Parathyroid adenoma (tissue), 2 donors: ENCODE measurements around the gene AP4M1.
A peak's percentile ranks its signal among the peaks of the same experiment; 100 is the strongest.

ENCODE experiments used
- H2AFZ ChIP-seq: fragments of 300-600 bp; sonication (generic); one replicate; pipeline ENCODE4 v1.7.0; 2017; ENCODE audit warnings: antibody characterized with exemption, mild to moderate bottlenecking
- H3K27ac ChIP-seq: fragments of 300-600 bp; sonication (generic); one replicate; pipeline ENCODE4 v1.7.0; 2017
- H3K27me3 ChIP-seq: fragments of 300-600 bp; sonication (generic); one replicate; pipeline ENCODE4 v1.7.0; 2017; ENCODE audit warnings: low read length; ENCODE audit not compliant: control insufficient read depth, insufficient read depth
- H3K36me3 ChIP-seq: fragments of 300-600 bp; sonication (generic); one replicate; pipeline ENCODE4 v1.7.0; 2017; ENCODE audit warnings: low read length; ENCODE audit not compliant: control insufficient read depth, insufficient read depth
- H3K4me1 ChIP-seq: fragments of 300-600 bp; sonication (generic); one replicate; pipeline ENCODE4 v1.7.0; 2017; ENCODE audit warnings: control low read depth
- H3K4me2 ChIP-seq: fragments of 300-600 bp; sonication (generic); one replicate; pipeline ENCODE4 v1.7.0; 2017; ENCODE audit warnings: low read length
- H3K4me3 ChIP-seq: fragments of 300-600 bp; sonication (generic); one replicate; pipeline ENCODE4 v1.7.0; 2017; ENCODE audit warnings: low read depth, low read length
- H3K79me2 ChIP-seq: fragments of 300-600 bp; sonication (generic); one replicate; pipeline ENCODE4 v1.7.0; 2017; ENCODE audit warnings: control low read depth
- H3K9ac ChIP-seq: fragments of 300-600 bp; sonication (generic); one replicate; pipeline ENCODE4 v1.7.0; 2017; ENCODE audit warnings: mild to moderate bottlenecking
- H3K9me3 ChIP-seq: fragments of 300-600 bp; sonication (generic); one replicate; pipeline ENCODE4 v1.7.0; 2017; ENCODE audit warnings: low read length; ENCODE audit not compliant: control insufficient read depth
- TF ChIP-seq, protein P1 (sequence below): fragments of 300-600 bp; sonication (generic); IDR thresholded peaks from one replicate; pipeline ENCODE4 v1.7.0; 2017; ENCODE audit warnings: antibody characterized with exemption, mild to moderate bottlenecking
- donor health status: primary hyperparathyroidism.

Gene AP4M1

DNA sequence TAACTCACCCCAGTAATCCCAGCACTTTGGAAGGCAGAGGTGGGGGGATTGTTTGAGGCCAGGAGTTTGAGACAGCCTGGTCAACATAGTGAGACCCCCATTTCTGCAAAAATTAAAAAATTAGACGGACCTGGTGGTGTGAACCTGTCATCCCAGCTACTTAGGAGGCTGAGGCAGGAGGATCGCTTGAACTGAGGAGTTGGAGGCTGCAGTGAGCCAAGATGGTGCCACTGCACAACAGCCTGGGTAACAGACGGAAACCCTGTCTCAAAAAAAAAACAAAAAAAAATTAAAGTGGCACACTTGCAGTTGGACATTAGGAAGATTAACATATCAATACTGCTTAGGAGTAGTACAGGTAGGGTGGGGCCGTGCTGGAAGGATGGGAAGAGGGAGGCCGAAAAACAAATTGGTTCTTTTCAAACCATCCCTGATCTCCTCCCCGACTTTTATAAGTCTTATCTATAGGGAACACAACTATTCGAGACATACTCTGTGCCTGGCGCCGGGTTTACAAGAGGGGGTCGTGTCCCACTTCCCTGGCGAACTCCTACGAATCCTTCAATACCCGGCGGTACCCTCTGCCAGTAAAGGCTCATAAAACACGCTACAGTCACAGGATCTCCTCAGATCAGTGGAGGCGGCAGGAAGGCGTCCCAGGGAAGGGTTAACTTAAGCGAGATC is 17.1 kb downstream of the AP4M1 start:
- Histone ChIP-seq H3K27ac (peak overlapping the region; percentile 97), H3K9me3 (no peaks in the 10 kb centered on the region), H3K4me1 (peaks cover 7% of the 10 kb centered on the region), H3K9ac (no peak overlapping the region), H3K79me2 (peaks cover 8% of the 10 kb centered on the region), H3K27me3 (no peaks in the 10 kb centered on the region), H3K36me3 (no peaks in the 10 kb centered on the region), H2AFZ (peak overlapping the region; percentile 97), H3K4me3 (peak overlapping the region; percentile 95), H3K4me2 (peak overlapping the region; percentile 92)
- TF ChIP-seq, protein P1, sequence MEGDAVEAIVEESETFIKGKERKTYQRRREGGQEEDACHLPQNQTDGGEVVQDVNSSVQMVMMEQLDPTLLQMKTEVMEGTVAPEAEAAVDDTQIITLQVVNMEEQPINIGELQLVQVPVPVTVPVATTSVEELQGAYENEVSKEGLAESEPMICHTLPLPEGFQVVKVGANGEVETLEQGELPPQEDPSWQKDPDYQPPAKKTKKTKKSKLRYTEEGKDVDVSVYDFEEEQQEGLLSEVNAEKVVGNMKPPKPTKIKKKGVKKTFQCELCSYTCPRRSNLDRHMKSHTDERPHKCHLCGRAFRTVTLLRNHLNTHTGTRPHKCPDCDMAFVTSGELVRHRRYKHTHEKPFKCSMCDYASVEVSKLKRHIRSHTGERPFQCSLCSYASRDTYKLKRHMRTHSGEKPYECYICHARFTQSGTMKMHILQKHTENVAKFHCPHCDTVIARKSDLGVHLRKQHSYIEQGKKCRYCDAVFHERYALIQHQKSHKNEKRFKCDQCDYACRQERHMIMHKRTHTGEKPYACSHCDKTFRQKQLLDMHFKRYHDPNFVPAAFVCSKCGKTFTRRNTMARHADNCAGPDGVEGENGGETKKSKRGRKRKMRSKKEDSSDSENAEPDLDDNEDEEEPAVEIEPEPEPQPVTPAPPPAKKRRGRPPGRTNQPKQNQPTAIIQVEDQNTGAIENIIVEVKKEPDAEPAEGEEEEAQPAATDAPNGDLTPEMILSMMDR: no peak

DNA sequence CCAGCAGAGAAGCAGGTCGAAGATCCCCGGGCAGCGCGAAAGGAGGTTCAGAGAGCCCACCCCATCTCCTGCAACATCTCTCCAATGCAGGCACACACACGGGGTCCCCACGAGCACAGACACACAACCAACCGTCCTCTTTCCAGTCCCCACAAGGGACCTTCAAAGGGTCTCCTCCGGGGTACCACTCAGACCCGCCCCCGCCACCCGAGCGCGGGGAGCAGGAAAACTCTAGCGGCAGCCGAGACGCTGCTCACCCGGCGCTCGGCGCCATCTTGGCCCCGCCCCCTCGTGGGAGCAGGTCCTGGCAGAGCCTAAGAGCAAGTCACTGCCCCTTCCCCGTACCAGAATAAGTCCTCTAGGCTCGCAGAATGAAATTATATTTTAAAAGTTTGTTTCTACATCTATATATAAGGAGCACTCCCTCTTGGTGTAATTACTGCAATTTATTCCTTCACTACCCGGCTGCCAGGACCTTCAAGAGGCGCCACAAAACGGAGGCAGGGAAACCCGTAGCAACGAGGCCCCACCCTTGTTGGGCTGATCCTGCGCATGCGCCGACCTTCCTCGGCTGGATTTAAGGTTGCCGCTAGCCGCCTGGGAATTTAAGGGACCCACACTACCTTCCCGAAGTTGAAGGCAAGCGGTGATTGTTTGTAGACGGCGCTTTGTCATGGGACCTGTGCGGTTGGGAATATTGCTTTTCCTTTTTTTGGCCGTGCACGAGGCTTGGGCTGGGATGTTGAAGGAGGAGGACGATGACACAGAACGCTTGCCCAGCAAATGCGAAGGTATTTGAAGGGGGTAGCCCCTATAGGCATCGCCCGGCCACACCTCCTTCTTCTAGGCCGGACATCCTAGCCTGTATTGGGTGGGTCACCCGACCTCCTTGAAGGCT is 17.9 kb downstream of the AP4M1 start, which contains the start of the genes CNPY4 and TAF6:
CNPY4 (plus strand) TSS at position 563 of the 898 bp plus-strand sequence; CDS start at position 674, 111 bp downstream.
TAF6 (minus strand) TSS at position 287 of the 898 bp plus-strand sequence. CDS start 5,149 bp downstream, outside the sequence.
- peak within 1 kb of the TSS; percentile 92 for H3K4me2 ChIP-seq
- H2AFZ ChIP-seq: peak within 1 kb of the TSS; percentile 97
- H3K4me3 ChIP-seq: peak within 1 kb of the TSS; percentile 95
- H3K9me3 ChIP-seq: no peaks in the 10 kb centered on the region
- peak within 1 kb of the TSS; percentile 31 for H3K9ac ChIP-seq
- H3K27me3 ChIP-seq: no peaks in the 10 kb centered on the region
- TF ChIP-seq, protein P1: peak; percentile 10
- H3K36me3 ChIP-seq: no peaks in the 10 kb centered on the region
- H3K4me1 ChIP-seq: peaks cover 7% of the 10 kb centered on the region
- peak within 1 kb of the TSS; percentile 97 for H3K27ac ChIP-seq
- H3K79me2 ChIP-seq: peaks cover 8% of the 10 kb centered on the region

DNA sequence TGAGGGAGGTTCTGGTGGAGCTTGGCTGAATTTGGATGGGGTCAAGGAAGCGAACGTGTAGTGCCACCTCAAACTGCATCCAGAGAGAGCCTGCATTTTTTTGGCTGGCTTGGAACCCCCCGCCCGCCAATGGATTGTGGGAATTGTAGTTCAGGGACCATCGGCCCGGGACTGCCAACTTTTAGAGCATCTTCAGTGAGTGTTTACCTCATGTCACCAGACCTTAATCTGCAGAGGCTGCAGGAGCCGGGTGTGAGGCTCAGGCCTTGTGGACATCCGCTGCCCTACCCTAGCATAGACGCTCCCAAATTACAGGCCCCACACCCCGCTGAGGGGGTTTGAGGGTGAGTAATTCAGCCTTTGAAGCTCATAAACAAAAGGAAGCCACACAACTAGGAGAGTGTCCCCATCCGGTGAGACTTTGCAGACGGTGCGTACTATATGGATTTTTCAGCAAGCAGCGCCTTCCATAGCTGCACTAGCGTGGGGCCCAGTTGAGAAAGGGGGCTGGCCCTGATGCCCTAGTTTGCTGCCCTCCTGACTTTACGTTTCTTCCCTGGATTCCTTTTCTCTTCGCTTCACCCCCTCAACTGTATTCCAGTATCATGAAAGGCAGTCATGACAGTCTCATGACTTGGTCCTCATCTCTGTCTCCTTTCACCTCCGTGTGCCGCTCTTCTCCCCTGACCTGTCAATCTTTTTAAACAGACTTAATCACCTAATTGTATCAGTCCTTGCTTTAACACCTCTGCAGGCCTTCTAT is 18.7 kb downstream of the AP4M1 start:
- H3K4me1 ChIP-seq: peaks cover 7% of the 10 kb centered on the region
- H3K36me3 ChIP-seq: no peaks in the 10 kb centered on the region
- no peak overlapping the region for H3K9ac ChIP-seq
- H2AFZ ChIP-seq: peak overlapping the region; percentile 97
- H3K4me2 ChIP-seq: peak overlapping the region; percentile 92
- no peaks in the 10 kb centered on the region for H3K27me3 ChIP-seq
- TF ChIP-seq, protein P1: no peak
- peak overlapping the region; percentile 97 for H3K27ac ChIP-seq
- peak overlapping the region; percentile 95 for H3K4me3 ChIP-seq
- peaks cover 8% of the 10 kb centered on the region for H3K79me2 ChIP-seq
- no peaks in the 10 kb centered on the region for H3K9me3 ChIP-seq

DNA sequence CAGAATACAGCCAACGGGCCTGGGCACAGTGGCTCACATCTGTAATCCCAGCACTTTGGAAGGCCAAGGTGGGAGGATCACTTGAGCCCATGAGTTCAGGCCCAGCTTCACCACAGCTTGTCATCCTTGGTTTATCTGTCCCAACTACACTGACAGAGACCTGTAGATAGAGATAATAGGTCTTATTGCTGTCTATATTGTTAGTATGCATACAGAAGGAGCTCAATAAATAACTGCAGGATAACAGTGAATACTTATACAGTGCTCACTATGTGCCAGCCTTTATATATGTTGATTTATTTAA is 19.2 kb downstream of the AP4M1 start:
- Histone ChIP-seq H3K79me2 (peaks cover 8% of the 10 kb centered on the region), H3K4me3 (no peak overlapping the region), H2AFZ (no peak overlapping the region), H3K9me3 (no peaks in the 10 kb centered on the region), H3K9ac (no peak overlapping the region), H3K27ac (peak overlapping the region; percentile 97), H3K36me3 (no peaks in the 10 kb centered on the region), H3K4me1 (peaks cover 7% of the 10 kb centered on the region), H3K27me3 (no peaks in the 10 kb centered on the region), H3K4me2 (peak overlapping the region; percentile 92)
- TF ChIP-seq, protein P1: no peak
